ENCODE measurements around the gene ARMCX6.
"Not testable (repeated sequence)": the region's sequence is repeated elsewhere in the genome, so short reads cannot be mapped to it uniquely, and the experiment has no call there.

ARMCX6 gene

GRCh38 chrX:101642093-101642492, 24.3 kb upstream of the ARMCX6 start:
- DNase-seq (ENCODE audit: low read depth), result no peak
- H3K4me3 ChIP-seq (ENCODE audit: low read depth, low read length), result no peak overlapping the region
- no peak for TF ChIP-seq CTCF (IDR thresholded peaks at IDR 0.05; ENCODE audit: insufficient read depth, low read depth, low read length, missing control alignments)

GRCh38 chrX:101639583-101639982, 21.8 kb upstream of the ARMCX6 start:
- no peak for DNase-seq (ENCODE audit: low read depth)
- no peak overlapping the region for H3K4me3 ChIP-seq (ENCODE audit: low read depth, low read length)
- TF ChIP-seq CTCF (IDR thresholded peaks at IDR 0.05; ENCODE audit: insufficient read depth, low read depth, low read length, missing control alignments), result no peak

GRCh38 chrX:101619364-101619763, 1.6 kb upstream of the ARMCX6 start:
- no peak for TF ChIP-seq CTCF (IDR thresholded peaks at IDR 0.05; ENCODE audit: insufficient read depth, low read depth, low read length, missing control alignments)
- no peak overlapping the region for H3K4me3 ChIP-seq (ENCODE audit: low read depth, low read length)
- DNase-seq (ENCODE audit: low read depth), result peak; percentile 19

GRCh38 chrX:101605728-101606127, 12.1 kb downstream of the ARMCX6 start:
- TF ChIP-seq CTCF (IDR thresholded peaks at IDR 0.05; ENCODE audit: insufficient read depth, low read depth, low read length, missing control alignments), result no peak
- no peak for DNase-seq (ENCODE audit: low read depth)

GRCh38 chrX:101605146-101605545, 12.7 kb downstream of the ARMCX6 start:
- H3K4me3 ChIP-seq (ENCODE audit: low read depth, low read length), result no peak overlapping the region
- DNase-seq (ENCODE audit: low read depth), result no peak
- no peak for TF ChIP-seq CTCF (IDR thresholded peaks at IDR 0.05; ENCODE audit: insufficient read depth, low read depth, low read length, missing control alignments)

More at GRCh38 chrX:101605728-101606127, 12.1 kb downstream of the ARMCX6 start:
- no peak overlapping the region for H3K4me3 ChIP-seq (ENCODE audit: low read depth, low read length)

GRCh38 chrX:101602077-101602476, 15.7 kb downstream of the ARMCX6 start:
- H3K4me3 ChIP-seq (ENCODE audit: low read depth, low read length), result no peak overlapping the region
- TF ChIP-seq CTCF (IDR thresholded peaks at IDR 0.05; ENCODE audit: insufficient read depth, low read depth, low read length, missing control alignments), result no peak
- no peak for DNase-seq (ENCODE audit: low read depth)

GRCh38 chrX:101599592-101599991, 18.2 kb downstream of the ARMCX6 start:
- not testable (repeated sequence) for H3K4me3 ChIP-seq (ENCODE audit: low read depth, low read length); DNase-seq (ENCODE audit: low read depth)
